Stimulated activated CD8-positive, alpha-beta memory T cell treated with anti-CD3 and anti-CD28 coated beads, Interleukin-15, amount 100 ng/mL, for 24 hours (primary cell): ENCODE results near the gene TMEM61.
"Not testable (repeated sequence)": the region's sequence is repeated elsewhere in the genome, so short reads cannot be mapped to it uniquely, and the experiment has no call there.

ENCODE experiments used
- DNase-seq: peaks from one replicate; pipeline ENCODE4 v3.0.0-alpha.2; 2020; ENCODE audit warnings: low read depth

TMEM61 gene

DNA sequence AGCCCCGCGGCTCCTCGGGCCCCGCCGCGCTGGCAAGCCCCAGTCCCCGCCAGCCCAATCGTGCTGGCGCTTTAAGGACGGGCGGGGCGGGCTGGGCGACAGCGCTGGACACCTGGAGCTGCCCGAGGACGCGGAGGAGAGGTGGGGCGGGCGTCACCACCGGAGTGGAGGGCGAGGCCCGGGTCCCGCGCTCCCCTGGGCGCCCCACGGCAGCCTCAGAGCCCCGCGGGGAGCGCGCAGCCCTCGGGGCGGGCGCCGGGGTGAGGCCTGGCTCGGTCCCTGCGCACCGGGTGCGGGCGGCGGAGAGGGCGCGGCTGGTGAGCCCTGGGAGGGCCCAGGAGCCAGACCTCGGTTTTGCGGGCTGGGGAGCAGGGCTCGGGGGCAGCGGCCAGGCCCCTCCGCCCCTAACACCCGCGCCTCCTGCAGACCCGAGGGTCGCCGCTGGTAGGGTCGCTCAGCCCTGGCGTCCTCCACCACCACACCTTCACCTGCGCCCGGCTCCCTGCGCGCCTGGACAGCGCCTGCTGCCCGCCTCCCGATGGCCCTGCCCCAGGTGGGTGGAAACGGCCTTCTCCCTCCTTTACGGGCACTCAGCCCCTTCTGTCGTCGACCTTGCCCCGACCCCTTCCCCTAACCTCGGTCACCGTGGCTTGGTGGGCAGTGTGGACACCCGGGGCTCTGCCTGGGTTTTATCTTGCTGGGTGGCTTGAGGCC lies at the start of gene TMEM61:
TMEM61 (plus strand) TSS at position 101 of the 714 bp plus-strand sequence; CDS start at position 539, 438 bp downstream.
- no peak for DNase-seq

- no peak for DNase-seq
Observed at GRCh38 chr1:54931275-54931840, 49.1 kb upstream of the TMEM61 start.

DNA sequence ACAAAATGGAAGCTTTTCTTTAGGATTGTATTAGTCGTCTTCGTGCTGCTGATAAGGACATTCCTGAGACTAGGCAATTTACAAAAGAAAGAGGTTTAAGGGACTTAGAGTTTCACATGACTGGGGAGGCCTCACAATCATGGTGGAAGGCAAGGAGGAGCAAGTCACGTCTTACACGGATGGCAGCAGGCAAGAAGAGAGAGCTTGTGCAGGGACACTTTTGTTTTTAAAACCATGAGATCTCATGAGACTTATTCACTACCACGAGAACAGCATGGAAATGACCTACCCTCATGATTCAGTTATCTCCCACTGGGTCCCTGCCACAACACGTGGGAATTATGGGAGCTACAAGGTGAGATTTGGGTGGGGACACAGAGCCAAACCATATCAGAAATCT lies 46.3 kb upstream of the TMEM61 start:
- not testable (repeated sequence) for DNase-seq

GRCh38 chr1:54934869-54935268 lies 45.6 kb upstream of the TMEM61 start:
- no peak for DNase-seq

- DNase-seq = no peak
Observed at GRCh38 chr1:54936791-54937190, 43.6 kb upstream of the TMEM61 start.

DNA sequence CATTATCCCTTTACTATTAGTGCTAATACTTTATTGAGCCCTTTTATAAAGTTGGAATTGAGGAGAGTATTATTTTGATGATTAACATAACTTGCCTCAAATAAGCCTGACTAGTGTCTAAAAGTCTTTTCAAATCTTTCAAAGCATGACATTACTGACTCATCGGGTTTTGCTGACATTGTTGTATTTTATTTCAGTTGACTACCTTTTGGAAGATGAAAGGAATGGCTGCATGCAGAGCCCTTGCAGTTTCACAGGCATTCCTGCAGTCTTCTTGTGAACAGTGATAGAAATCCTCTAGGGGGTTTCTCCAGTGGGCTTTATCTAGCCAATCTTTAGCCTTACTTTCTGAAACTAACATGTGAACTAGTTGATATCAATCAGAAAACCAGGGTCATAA lies 43.0 kb upstream of the TMEM61 start:
- DNase-seq = no peak

DNA sequence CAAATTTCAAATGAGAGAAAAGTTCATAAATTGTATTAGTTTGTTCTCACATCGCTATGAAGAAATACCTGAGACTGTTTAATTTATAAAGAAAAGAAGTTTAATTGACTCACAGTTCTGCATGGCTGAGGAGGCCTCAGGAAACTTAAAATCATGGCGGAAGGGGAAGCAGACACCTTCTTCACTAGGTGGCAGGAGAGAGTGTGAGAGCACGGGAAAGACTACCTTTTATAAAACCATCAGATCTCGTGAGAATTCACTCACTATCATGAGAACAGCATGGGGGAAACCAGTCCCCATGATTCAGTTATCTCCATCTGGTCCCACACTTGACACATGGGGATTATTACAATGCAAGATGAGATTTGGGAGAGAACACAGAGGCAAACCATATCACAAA lies 41.5 kb upstream of the TMEM61 start:
- not testable (repeated sequence) for DNase-seq

DNA sequence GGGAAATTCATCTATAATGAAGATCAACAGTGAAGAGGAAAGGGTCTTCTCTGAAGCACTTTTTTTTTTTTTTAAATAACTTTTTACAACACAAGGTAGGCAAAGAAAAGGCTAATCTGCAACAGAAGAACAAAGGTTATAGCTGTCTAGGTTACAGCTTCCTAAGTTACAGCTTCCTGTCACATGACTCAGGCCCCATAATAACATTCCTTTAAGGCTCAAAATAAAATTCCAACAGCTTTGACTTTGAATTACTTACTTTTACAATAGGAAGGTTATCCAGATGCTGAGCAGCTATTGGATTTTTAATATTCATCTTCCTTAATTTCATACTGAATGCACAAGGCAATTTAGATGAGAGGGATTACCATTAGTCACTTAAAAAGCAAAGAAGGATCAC lies 40.4 kb upstream of the TMEM61 start:
- no peak for DNase-seq

GRCh38 chr1:54942976-54943375 lies 37.5 kb upstream of the TMEM61 start:
- DNase-seq = no peak

- peak; percentile 26 for DNase-seq
Observed at GRCh38 chr1:54944610-54945392, 35.6 kb upstream of the TMEM61 start.

GRCh38 chr1:54945393-54945936 lies 35.0 kb upstream of the TMEM61 start:
- DNase-seq = no peak

GRCh38 chr1:54947540-54947939 lies 32.9 kb upstream of the TMEM61 start:
- DNase-seq = no peak

- no peak for DNase-seq
Observed at GRCh38 chr1:54949053-54949452, 31.4 kb upstream of the TMEM61 start.

DNA sequence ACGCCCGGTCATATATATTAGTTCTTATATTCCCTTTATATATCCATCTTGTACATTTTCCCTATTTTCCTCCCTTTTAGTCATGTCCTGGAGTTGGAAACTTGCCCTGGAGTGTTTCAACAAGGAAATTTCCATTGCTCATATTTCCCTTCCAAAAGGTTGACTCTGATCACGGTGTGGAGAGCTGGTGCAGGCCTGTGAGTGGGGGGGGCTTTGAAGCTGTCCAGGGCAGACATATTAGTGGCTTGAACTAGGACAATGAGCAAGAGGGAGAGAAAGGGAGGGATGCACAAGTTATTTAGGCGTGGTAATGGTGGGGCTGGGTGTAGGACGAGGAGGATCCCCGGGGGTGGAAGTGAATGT lies 30.4 kb upstream of the TMEM61 start:
- no peak for DNase-seq

DNA sequence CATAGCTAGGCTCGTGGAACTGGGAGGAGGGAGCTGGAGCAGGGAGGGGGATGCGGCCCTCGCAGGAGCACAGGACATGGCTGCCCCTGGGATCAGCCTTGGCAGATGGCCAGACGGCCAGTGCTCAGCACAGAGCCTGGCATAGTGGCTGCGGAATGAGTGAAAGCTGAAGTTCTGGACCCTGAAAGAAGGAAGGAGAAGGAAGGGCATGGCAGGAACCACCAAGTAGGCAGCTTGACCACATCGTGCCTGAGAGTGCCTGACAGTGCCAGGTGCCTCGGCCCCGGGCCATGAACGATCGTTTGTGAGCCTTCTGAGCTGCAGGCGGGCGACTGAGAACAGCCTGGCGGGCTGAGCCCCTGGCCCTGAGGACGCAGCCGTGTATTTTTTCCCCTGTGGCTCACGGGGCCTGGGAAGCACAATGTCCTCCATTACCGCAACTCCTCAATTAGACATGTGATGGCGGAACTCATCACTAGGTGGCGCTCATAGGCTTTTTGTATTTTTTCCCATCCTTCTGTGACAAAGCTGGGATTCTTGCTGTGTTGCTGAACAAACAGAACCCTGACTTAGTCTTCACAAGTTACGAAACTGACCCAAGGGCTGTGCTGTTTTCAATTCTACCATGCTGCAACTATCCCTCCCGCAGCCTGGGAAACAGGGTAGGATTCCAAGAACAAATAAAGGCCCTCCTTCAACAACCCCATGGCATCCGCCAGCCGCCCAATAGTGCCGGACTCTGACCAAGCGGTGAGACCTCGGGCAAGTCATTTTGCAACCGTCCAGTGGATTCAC lies 29.9 kb upstream of the TMEM61 start:
- DNase-seq = no peak

GRCh38 chr1:54951810-54952226 lies 28.6 kb upstream of the TMEM61 start:
- no peak for DNase-seq

GRCh38 chr1:54952950-54953718 lies 27.3 kb upstream of the TMEM61 start:
- no peak for DNase-seq

- DNase-seq = no peak
Observed at GRCh38 chr1:54953846-54954245, 26.6 kb upstream of the TMEM61 start.

GRCh38 chr1:54955359-54955758 lies 25.1 kb upstream of the TMEM61 start:
- DNase-seq = no peak

- no peak for DNase-seq
Observed at GRCh38 chr1:54956726-54957125, 23.7 kb upstream of the TMEM61 start.

- no peak for DNase-seq
Observed at GRCh38 chr1:54959241-54959640, 21.2 kb upstream of the TMEM61 start.
